ENCODE measurements around the gene ITK.
"Not testable (repeated sequence)": the region's sequence is repeated elsewhere in the genome, so short reads cannot be mapped to it uniquely, and the experiment has no call there.

ITK gene

DNA sequence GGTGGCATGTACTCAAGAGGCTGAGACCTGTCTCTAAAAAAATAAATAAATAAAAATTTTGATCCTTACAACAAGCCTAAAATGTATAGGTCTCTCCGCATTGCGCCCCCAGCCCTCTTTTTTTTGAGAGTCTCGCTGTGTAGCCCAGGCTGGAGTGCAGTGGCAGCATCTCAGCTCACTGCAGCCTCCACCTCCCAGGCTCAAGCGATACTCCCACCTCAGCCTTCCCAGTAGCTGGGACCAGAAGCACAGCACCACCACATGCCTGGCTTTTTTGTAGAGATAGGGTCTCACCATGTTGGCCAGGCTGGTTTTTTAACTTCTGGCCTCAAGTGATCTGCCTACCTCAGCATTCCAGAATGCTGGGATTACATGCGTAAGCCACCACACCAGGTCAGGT lies 12.4 kb upstream of the ITK start:
- DNase-seq = no peak

DNA sequence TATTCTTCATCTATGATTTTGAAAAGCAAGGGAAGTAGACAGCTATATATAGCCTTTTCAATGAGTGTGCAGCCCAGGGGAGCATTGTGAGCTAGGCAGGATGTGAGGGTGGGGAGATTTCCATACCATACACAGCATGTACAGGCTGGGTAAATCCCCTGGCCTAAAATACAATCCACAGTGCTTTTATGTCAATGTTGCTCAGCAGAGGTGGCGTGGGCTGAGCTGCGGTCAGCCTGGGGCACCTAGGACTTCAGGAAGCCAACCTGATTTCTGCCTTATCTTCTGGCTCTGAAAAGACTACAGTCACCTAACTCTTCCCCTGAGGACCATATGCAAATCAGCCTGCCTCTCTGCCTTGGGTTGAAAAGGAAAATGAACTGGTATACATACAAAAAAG lies 8.2 kb upstream of the ITK start:
- DNase-seq = peak; percentile 16

DNA sequence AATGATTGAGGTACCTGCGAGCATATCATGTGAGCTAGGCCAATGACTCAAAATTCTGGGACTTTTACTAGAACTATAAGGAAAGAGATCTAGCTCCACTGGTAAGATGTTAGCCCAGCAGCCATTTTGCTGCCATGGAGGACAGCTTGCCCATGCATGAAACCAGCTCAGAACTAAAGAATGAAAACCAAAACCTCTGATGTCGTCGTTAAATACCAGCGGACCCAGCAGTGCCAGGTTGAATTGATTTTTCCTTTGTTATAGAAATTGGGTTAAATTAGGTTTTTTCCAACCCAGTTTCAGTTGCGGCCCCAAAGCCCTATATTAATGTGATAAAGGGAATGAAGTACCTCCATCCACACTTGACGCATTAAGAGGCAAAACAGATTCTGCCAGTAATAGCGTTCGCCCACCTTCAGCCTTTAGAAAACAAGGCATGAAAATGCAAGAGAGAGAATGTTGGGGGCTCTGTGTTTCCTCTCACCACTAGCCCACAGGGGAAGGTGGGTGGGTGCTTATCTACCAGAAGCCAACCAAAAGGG lies 5.5 kb upstream of the ITK start:
- DNase-seq = no peak

DNA sequence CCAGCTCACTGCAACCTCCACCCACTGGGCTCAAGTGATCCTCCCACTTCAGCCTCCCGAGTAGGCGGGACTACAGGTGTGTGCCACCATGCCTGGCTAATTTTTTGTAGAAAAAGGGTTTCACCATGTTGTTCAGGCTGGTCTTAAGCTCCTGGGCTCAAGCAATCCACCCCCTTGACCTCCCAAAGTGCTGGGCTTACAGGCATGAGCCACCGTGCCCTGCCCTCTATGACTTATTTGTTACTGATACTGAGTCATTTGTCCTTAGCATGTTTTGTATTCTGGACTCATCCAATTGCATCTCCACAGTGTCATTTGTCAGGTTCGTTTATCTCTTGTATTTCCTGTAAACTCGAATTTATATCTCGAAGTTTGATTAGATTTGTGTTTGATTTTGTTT lies 2.7 kb upstream of the ITK start:
- DNase-seq = no peak

DNA sequence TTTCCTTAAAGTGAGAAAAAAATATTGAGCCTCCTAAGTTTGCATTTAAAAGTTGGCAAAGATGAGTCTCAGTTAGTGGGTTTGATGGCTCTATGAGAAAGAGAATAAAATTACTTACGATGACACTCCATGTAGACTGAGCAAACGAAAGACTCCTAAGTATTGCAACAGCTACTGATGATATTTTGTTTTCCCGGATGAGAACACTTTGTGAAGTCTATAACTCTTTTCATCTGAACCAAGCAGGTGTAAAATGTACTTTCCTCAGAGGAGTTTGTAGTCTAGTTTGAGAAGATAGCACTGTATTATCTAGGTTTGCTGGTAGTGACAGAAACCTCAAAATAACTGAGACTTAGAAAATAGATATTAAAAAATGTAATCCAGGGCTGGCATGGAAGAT lies 1.7 kb upstream of the ITK start:
- no peak for DNase-seq

DNA sequence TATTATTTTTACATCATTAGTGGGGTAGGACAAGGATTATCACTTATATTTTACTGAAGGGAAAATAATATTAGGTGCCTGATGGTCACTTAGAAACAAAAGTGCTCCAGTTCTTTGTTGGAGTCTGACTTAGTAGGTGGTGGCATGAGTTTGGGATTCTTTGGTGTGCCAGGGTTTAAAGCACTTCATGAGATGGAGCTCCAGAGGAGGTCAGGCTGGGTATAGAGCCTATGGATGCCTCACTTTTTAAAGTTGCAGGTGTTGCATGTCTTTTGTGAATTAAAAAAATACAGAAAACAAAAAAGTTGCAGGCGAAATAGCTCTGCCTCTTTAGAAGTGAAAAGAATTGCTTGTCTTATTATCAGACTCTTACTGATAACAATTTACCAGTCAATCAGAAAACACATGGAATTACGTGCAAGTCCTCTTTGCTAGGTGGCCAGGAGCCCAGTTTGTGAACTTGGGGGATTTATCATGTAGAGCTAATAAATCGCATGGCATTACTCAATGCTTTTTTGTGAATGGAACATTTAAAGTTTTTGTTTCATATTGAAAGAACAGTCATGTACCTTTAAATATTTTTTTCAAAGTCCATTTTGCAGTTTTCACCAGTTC lies 1.6 kb downstream of the ITK start:
- DNase-seq = no peak

DNA sequence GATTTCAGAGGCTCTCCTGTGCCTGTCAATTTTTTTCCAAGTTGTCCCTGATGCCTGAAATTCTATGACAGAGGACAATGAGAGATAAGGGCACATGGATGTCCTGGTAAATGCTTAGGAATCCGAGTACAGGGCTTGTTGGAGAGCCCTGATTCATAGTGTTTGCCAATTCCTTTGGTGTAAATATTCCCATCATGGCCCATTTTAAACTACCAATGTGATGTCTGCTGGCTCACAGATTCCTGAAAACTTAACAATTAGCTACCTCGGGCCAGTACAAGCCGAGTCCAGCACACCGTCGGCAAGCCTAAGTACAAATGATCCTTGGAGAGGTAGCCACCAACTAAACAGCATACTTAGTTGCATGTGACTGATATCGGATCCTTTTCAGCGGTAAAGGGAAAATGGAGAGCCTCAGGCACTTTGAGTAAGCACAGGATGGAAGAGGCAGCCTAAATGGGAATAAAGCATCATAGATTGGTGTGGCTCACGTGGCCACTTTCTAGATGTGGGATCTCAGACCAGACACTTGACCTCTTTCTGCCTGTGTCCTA lies 3.6 kb downstream of the ITK start:
- DNase-seq = no peak

DNA sequence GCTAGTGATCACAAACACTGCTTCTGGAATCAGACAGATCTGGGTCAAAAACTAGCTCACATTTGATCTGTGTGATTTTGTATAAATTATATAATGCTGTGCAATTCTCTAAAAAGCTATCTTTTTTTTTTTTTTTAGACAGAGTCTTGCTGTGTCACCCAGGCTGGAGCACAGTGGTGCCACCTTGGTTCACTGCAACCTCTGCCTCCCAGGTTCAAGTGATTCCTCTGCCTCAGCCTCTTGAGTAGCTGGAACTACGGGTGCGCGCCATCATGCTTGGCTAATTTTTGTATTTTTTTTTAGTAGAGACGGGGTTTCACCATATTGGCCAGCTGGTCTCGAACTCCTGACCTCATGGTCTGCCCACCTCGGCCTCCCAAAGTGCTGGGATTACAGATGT lies 4.5 kb downstream of the ITK start:
- DNase-seq = not testable (repeated sequence)

DNA sequence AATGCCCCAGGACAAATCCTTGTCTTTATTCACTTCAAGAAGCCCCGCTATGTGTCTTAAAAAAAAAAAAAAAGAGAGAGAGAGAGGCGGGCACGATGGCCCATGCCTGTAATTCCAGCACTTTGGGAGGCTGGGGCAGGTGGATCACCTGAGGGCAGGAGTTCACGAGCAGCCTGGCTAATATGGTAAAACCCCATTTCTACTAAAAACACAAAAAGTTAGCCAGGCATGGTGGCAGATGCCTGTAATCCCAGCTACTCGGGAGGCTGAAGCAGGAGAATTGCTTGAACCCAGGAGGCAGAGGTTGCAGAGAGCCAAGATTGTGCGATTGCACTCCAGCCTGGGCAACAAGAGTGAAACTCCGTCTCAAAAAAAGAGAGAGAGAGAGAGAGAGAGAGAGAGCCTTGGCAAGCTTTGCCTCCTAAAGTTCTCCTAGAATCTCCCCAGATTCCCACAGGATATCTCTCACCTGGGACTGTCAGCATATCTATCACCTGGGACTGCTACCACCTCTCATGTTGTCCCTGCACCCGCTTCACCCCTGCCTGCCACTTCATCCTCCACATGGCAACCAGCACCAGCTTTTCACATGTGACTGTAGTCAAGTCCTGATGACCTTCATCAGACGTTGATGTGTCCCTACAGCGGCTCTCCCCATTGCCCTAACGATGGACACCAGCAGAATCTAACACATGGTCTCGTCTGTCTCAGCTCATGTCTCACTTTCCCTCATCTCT lies 5.8 kb downstream of the ITK start:
- no peak for DNase-seq

DNA sequence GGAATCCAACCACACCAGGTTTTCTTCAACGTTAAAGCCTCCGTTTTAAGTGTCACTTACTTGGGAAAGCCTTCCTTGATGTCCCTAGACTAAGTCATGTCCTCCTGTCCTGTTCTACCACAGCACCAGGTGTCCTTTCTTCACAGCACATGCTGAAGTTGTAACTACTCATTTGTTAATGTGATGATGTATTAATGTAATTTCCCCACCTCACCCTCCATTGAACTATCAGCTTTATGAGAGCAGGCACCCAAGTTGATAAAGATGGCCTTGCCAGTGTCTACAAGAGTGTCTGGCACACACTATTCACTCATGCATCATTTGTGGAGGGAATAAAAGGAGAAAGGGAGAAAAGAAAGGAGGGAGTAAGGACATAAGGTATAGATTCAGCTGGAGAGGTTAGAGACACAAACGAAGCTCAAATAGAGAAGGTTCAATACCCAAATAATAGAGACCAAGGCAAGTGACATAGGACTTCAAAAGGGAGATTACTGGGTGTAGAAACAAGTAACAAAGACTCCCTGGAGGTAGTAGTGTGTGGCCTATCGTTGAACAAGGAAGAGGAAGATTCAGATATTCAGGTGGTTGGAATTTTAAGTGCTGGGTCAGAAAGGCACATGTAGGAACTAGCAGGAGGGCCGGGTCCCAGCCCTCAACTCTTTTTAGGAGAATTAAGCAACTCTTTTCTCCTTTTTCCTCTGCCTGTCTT lies 6.6 kb downstream of the ITK start:
- DNase-seq = no peak

DNA sequence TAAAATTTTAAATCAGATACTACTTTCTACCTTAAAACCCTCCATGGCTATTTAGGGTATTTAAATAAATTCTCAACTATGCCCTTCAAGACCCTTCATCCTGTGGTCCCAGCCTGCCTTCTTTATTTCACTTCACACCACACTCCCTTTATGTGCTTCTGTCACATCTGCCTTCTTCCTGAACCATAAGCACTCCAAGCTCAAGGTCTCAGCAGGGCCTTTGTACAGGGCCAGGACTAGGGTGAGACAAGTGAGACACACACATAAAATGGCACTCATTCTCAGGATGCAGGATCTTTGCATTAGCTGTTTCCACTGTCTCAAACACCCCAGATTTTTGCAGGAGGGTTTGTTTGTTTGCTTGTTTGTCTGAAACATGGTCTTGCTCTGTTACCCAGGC lies 7.6 kb downstream of the ITK start:
- DNase-seq = no peak

DNA sequence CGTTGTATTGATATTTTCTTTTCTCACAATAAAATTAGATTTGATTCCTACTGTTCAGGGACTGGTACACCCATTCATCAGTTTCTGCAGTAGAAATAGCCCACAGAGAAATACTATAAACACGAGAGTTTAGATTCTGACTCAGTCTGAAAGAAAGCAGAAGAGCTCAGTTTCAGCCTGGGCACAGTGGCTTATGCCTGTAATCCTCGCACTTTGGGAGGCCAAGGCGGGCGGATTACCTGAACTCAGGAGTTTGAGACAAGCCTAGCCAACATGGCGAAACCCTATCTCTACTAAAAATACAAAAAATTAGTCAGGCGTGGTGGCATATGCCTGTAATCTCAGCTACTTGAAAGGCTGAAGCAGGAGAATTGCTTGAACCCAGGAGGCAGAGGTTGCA lies 8.6 kb downstream of the ITK start:
- DNase-seq = no peak

DNA sequence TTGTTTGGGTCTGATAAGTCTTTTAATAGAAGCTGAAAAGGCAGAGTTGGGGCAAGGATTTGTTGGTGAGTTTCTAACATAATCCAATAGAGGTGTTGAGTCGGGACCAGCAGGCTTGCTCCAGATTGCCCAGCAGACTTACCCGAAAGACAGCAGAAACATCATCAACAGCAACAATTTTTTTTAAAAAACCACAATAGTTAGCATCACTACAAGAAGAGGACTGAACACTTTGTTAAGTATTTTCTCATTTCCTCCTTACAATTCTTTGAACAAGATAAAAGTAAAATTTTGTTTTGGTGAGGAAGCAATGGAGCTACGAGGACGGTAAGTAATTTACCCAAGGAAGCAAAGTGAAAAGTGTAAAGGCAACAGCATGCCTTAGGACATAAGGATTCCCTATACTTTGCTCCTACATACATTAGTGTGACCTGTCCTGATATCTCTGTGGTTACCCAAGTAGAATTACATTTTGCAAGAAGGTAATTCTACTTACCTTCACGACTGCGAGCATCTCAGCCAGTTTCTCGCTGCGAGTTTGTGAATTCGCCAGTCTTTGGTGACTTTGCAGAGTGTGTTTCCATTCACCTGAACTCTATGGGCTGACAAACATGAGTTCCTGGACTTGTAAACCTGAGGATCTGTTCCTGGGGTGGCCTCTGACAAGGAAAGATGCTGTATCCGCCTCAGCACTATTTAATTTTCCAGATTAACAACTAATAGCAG lies 13.2 kb downstream of the ITK start:
- DNase-seq = no peak

DNA sequence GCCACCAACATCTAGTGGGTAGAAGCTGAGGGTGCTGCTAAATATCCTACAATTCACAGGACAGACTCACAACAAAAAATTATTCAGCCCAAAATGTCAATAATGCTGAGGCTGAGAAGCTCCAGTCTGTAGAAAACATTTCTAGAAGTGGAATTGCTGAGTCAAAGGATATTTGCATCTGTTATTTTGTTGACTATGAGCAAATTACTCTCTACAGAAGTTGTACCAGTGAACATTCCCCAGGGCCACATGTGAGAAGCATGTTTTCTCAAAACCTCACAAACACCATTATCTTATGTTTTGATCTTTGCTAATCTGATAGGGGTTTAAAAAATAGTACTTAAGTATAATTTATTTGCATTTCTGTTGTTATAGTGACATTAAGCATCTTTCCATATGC lies 15.4 kb downstream of the ITK start:
- DNase-seq = no peak

DNA sequence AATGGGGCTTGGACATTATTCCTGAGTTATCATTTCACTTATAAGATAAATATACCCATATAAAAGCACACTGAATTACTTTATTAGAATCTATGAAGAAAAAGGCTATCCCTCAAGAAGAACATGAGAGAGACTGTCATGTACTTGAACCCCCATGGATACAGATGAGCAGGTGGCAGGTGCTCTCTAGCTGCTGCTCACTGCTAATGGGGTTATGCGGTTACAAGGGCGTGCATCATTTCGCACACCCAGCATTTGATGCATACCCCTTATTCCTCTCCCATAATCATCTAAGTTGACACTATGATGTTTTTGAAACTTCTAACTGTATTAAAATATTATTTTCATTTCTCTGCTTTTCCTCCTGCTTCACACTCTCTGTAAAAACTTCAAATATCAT lies 16.4 kb downstream of the ITK start:
- DNase-seq = no peak

DNA sequence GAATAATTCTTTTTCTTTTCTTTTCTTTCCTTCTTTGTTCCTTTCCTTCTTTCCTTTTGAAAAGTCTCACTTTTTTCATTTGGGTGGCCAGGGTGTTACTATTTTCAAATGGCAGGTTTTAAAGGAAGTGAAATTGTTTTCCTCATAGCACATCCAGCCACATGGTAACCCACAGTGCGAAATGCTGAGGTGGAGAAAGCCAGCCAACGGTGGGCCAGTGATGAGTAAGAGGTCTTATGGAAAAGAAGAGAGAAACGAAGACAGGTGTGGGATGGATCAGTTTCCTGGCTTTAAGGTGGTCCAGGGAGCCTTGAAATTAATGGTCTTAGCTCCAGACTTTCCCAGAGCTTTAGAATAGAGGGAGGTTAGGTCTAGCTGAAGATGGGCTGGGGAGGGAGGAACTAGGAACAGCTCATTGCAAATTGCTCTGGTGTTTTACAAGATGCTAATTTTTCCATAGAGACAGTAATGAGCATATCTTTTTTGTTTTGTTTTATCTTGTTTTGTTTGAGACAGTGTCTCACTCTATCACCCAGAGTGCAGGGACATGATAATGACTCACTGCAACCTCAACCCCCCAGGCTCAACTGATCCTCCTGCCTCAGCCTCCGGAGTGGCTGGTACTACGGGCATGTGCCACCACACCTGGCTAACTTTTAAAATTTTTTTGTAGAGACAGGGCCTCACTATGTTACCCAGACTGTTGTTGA lies 17.8 kb downstream of the ITK start:
- no peak for DNase-seq

DNA sequence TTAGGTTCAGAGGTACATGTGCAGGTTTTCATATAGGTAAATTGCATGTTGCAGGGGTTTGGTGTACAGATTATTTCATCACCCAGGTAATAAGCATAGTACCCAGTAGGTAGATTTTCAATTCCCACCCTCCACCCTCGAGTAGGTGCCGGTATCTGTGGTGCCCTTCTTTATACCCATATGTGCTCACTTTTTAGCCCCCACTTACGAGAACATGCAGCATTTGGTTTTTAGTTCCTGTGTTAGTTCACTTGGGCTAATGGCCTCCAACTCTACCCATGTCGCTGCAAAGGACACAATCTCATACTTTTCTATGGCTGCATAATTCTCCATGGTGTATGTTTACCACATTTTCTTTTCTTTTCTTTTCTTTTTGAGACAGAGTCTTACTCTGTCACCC lies 21.2 kb downstream of the ITK start:
- DNase-seq = no peak

DNA sequence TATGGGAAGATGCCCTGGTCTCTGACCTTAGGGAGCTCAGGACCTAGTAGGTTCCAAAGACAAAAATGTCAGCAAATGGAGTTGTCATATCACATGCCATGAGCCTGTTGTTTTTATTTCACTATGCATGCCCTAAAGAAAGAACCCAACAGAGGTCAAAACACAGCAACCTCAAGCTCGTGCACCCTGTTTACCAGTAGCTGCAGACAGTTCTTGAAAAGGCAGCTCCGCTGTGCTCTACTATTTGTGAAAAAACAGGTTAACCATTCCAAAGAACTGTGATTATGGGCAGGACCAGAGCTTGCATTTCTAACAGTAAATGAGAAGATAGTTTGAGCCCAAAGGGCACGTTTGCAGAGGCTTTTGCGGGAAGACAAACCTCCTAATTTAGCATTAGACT lies 22.8 kb downstream of the ITK start:
- no peak for DNase-seq

DNA sequence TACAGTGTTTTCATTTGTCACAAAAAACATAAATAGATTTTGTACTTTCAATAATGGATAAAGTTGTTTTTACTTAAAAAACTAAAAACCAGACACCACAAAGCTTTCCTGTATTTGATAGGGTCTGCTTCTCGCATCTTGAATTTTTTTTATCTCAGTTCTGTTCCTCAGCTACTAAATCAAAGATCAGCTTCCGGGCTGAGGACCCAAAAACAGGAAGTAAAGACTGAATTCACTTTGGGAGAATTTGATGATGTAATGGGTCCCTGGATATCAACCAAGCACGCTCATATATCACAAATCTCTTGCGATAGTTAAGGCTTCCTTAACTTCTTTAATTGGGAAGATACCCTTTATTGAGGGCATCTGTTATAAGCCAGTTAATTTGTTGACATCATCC lies 24.1 kb downstream of the ITK start:
- no peak for DNase-seq

DNA sequence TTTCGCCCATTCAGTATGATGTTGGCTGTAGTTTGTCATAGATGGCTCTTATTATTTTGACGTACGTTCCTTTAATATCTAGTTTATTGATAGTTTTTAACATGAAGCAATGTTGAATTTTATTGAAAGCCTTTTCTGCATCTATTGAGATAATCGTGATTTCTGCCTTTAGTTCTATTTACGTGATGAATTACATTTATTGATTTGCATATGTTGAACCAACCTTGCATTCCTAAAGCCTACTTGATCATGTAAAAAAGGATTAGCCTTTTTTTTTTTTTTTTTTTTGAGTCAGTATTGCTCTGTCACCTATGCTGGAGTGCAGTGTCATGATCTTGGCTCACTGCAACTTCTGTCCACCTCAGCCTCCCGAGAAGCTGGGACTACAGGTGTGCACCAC lies 25.1 kb downstream of the ITK start:
- DNase-seq = no peak

DNA sequence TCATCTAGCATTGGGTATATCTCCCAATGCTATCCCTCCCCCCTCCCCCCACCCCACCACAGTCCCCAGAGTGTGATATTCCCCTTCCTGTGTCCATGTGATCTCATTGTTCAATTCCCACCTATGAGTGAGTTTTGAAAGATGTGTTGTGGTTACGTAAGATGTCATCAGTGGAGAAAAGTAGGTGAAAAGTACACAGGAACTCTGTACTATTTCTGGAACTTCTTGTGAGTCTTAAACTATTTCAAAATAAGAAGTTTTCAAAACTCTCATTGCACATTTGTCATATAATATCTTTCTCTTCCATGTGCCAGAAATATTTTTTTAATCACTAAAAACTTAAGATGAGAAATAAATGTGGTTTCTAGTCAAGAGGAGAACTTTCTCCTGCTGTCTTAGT lies 30.0 kb downstream of the ITK start:
- DNase-seq = peak; percentile 24

DNA sequence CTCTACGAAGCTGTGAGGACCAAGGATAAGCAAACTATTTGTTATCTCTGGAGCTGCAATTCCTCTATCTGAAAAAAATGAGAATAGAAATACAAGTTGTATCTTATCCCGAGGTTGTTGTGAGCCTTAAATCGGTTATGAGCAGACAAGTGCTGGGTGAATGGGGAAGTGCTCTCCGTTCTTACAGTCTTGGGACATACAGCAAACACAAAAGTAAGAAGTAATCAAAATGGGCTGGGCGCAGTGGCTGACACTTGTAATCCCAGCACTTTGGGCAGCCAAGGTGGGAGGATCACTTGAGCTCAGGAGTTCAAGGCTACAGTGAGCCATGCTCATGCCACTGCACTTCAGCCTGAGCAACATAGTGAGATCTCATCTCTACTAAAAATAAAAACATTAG lies 31.7 kb downstream of the ITK start:
- DNase-seq = no peak
